HG03460 (cell line): ENCODE data around the gene FBLN2.

Source experiments
- ATAC-seq: cut with Tn5 transposase; IDR thresholded peaks from one replicate; pipeline ENCODE4 v1.9.1; 2021; ENCODE audit not compliant: unreplicated experiment

FBLN2 gene

GRCh38 chr3:13565581-13566452, 16.9 kb downstream of the FBLN2 start:
- no peak for ATAC-seq

GRCh38 chr3:13566453-13566748, 17.5 kb downstream of the FBLN2 start:
- ATAC-seq = no peak

GRCh38 chr3:13566769-13567310, 17.9 kb downstream of the FBLN2 start:
- no peak for ATAC-seq

- no peak for ATAC-seq
These were observed 19.0 kb downstream of the FBLN2 start for GRCh38 chr3:13567684-13568514.

GRCh38 chr3:13568515-13569028, 19.6 kb downstream of the FBLN2 start:
- ATAC-seq = no peak

- no peak for ATAC-seq
These were observed 20.3 kb downstream of the FBLN2 start for GRCh38 chr3:13569201-13569600.

GRCh38 chr3:13569641-13570390, 20.9 kb downstream of the FBLN2 start:
- ATAC-seq = no peak

- no peak for ATAC-seq
These were observed 21.7 kb downstream of the FBLN2 start for GRCh38 chr3:13570391-13571194.

GRCh38 chr3:13571264-13571663, 22.3 kb downstream of the FBLN2 start:
- ATAC-seq = no peak

GRCh38 chr3:13571831-13572750, 23.2 kb downstream of the FBLN2 start:
- no peak for ATAC-seq

GRCh38 chr3:13572926-13573623, 24.1 kb downstream of the FBLN2 start:
- no peak for ATAC-seq

- ATAC-seq = no peak
These were observed 25.3 kb downstream of the FBLN2 start for GRCh38 chr3:13574083-13574797.

GRCh38 chr3:13574798-13575451, 26.0 kb downstream of the FBLN2 start:
- ATAC-seq = no peak

GRCh38 chr3:13575459-13576061, 26.6 kb downstream of the FBLN2 start:
- no peak for ATAC-seq

GRCh38 chr3:13577181-13578121, 28.5 kb downstream of the FBLN2 start:
- no peak for ATAC-seq

- ATAC-seq = no peak
These were observed 29.3 kb downstream of the FBLN2 start for GRCh38 chr3:13578251-13578650.
